Raji (cell line): Measurements from ENCODE around the gene TREML4.

Source experiments
- POLR2A ChIP-seq: IDR thresholded peaks from 2 replicates; pipeline ENCODE4 v1.6.1; 2011; ENCODE audit warnings: low read depth, low read length, control low read depth; ENCODE audit not compliant: insufficient read depth

TREML4 gene

DNA sequence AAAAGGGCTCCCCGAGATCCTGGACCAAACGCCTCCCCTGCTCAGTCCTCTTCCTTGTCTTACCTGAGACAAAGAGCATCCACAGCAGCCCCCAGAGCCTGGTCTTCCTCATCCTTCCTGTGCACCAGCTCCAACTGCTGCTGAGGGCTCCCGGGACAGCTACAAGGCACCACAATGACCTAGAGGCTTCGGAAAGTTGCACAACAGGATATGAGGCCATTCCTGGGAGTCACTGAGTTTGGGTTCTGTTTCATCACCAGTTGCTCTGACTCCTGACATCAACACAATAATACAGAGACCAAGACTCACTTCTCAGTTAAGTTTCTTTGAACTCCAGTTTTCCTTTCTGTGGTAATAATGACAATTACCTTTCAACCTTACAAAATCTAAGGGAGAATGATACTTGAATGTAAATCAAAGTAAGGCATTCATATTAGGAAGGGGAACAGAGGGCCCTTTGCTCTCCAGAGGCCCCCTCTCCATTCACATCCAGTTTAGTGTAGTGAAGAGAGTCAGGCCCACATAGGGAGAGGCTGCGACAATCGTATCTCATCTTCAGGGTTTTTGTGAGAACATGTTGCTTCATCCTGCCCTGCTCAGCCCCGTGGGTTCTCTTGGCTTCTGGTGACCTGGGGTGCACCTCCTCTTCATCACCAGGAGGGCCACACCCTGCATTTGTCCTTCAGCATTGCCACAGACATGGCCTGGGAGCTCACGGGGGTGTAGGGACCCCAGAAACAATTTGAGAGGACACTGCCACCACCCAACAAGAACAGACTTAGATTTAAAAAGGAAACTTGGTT, 58.6 kb downstream of the TREML4 start, which contains the start of gene TREM1:
TSS of gene TREM1 (minus strand) at position 139 of the 803 bp plus-strand sequence. CDS start at position 112, 27 bp downstream.
- no peak for TF ChIP-seq POLR2A

DNA sequence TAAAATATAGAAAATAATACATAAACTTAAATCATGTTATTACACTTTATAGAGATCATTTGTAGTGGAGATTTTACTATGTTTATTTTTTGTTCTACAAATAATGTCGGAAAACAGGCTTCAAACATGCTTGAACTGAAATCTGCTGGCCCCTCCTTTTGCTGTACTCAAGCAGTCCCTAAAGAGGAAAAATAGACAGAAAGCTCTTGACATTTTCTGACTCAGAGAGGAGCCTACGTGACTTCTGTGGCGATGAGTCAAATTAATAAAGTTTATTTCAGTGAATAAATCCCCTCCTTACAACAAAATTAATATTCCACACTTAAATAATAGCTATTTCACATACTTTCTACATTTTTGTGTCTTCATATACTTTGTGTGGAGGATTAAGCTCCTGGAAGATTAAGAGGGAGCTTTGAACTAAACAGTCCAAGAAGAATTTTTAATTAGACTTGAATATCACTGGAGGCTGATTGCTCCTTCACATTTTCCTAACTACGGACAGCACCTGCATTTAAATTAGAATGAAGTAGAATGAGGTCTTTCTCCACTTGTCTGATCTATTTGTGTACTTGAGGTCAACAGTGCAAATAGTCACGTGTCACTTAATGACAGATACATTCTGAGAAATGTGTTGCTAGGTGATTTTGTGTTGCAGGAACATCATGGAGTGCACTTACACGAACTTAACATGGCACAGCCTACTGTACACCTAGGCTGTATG, 60.0 kb downstream of the TREML4 start:
- TF ChIP-seq POLR2A = no peak
